K562 (cell line): ENCODE results near the gene PCDHGB2. TPM values are rescaled to one million over a fixed set of nuclear protein-coding genes. Genes with fewer than 3 reads are reported as not detected.
A peak's percentile ranks its signal among the peaks of the same experiment; 100 is the strongest.

ENCODE experiments used
- CCNT2 ChIP-seq: IDR thresholded peaks from 2 replicates; pipeline ENCODE4 v1.6.1; 2011; ENCODE audit warnings: borderline replicate concordance, low read depth, mild to moderate bottlenecking, moderate library complexity, mixed read lengths, low read length; ENCODE audit not compliant: insufficient read length; ENCODE audit errors: extremely low read depth
- GABPA ChIP-seq: fragments of 200-800 bp; sonication (Bioruptor generic); conservative IDR thresholded peaks from 2 replicates; pipeline ENCODE4 v1.6.1; 2016; ENCODE audit warnings: low read depth, missing genetic modification characterization, missing compliant biosample characterization
- HEY1 ChIP-seq: fragments of 250-450 bp; sonication (Bioruptor Pico); IDR thresholded peaks from 2 replicates; pipeline ENCODE4 v1.5.0; 2020; ENCODE audit warnings: mild to moderate bottlenecking, moderate library complexity, borderline replicate concordance
- MTA3 ChIP-seq: fragments of 450-650 bp; formaldehyde crosslinking; IDR thresholded peaks from 2 replicates; pipeline ENCODE4 v1.6.1; 2017; ENCODE audit warnings: mild to moderate bottlenecking, borderline replicate concordance
- SMARCA4 ChIP-seq: fragments of 450-650 bp; IDR thresholded peaks from 2 replicates; pipeline ENCODE4 v1.6.1; 2016
- TARDBP ChIP-seq: fragments of 450-650 bp; IDR thresholded peaks from 2 replicates; pipeline ENCODE4 v1.6.1; 2016
- ZNF124 ChIP-seq: sonication (generic); formaldehyde crosslinking; IDR thresholded peaks from 2 replicates; pipeline ENCODE4 v1.8.1; 2022; ENCODE audit warnings: missing genetic modification reagents
- polyA plus RNA-seq, 8 experiments: library from polyadenylated mRNA; depleted of rRNA in 4 of 8; stranded (reverse) in 5 of 8; unstranded in 3 of 8; fragments of >200 nt; fragmentation: Nextera tagmentation in 2 of 8; fragmentation: Illumina TruSeq in 1 of 8; extraction: Ambion mirVana in 2 of 8; extraction: Trizol in 1 of 8; gene quantifications; 2 replicates each; pipeline versions ENCODE4 v1.2.1 to v1.2.3, GENCODE V29; 2011 to 2014; ENCODE audit warnings: inconsistent platforms in 1 of 8, missing spikeins in 1 of 8
- total RNA-seq, 7 experiments: library from RNA; depleted of rRNA in 6 of 7; stranded (reverse); fragments of >200 nt in 6 of 7; fragmentation: Illumina TruSeq in 2 of 7; extraction: Trizol in 2 of 7; gene quantifications; 2 replicates each; pipeline versions ENCODE4 v1.2.1 to v1.2.3, GENCODE V29; 2011 to 2021; ENCODE audit warnings: low replicate concordance in 1 of 7
- TF ChIP-seq, protein P1 (sequence below): fragments of 450-650 bp; IDR thresholded peaks from 2 replicates; pipeline ENCODE4 v1.6.1; 2016; ENCODE audit warnings: antibody characterized with exemption
- TF ChIP-seq, protein P2 (sequence below), 2 experiments: fragments of 450-650 bp; conservative IDR thresholded peaks; 2 replicates each; pipeline ENCODE4 v1.6.1; 2017; ENCODE audit warnings: mild to moderate bottlenecking in 2 of 2, moderate library complexity in 2 of 2
- TF ChIP-seq, protein P3 (sequence below): sonication (generic); formaldehyde crosslinking; IDR thresholded peaks from 2 replicates; pipeline ENCODE4 v1.8.1; 2023; ENCODE audit warnings: mild to moderate bottlenecking, missing genetic modification reagents, moderate library complexity
- TF ChIP-seq, protein P4 (sequence below): fragments of 200-800 bp; sonication (Bioruptor generic); IDR thresholded peaks from 2 replicates; pipeline ENCODE4 v1.6.1; 2017; ENCODE audit warnings: missing genetic modification characterization, missing compliant biosample characterization
- TF ChIP-seq, protein P5 (sequence below): IDR thresholded peaks from 2 replicates; pipeline ENCODE4 v1.6.1; 2011; ENCODE audit warnings: borderline replicate concordance, low read depth, mild to moderate bottlenecking, moderate library complexity, low read length; ENCODE audit not compliant: insufficient read depth, poor library complexity, severe bottlenecking

PCDHGB2 gene
- total and polyA plus RNA-seq, 9 of the 15 experiments (the other 6 are each of a cell fraction or from before 2014, with no cell fraction given), result 0.06 to 0.54 (median 0.29) TPM; not detected in 1

DNA sequence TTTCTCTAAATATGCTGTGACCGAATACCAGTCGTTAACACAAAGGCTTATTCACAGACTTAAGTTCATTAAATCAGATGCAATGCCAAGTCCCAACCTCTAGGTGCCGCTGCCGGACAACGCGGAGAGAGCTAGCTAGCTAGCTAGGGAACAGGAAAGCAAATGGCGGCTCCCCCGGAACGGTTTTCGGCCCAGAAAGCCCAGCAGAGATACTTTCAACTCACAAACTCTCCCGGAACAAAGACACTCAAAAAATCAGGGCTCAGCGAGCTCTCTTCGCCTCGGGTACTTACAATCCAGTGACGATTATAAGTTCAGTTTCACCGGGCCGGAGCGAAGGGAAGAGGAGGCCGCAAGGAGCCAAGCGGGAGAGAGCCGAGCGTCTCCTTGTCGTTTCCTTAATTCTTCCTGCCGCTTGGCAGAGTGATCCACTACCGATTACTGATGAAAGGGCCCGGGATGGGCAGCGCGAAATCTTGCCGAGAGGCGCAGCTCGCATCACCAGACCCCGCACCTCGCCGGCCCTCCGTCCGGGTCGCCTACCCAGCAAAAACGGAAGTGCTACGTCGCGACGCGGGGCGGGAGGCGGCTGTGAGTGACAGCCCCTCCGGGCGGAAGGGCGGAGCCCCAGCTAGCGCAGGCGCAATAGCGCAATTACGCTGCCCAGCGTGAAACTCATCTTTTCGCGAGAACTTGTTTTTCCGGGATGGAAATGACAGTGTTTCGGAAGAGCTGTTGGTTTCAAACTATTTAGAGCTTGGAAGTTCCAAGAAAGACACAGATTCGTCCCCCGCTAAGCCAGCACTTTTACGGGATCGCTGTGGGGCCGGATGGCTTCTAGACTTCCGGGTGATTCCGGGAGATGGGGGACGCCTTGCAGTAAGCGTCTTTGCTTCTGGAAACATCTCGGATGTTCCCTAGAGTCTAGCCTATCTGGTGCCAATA, 39.3 kb upstream of the PCDHGB2 start, which contains the start of gene TAF7 (continued):
- TF ChIP-seq, protein P1, sequence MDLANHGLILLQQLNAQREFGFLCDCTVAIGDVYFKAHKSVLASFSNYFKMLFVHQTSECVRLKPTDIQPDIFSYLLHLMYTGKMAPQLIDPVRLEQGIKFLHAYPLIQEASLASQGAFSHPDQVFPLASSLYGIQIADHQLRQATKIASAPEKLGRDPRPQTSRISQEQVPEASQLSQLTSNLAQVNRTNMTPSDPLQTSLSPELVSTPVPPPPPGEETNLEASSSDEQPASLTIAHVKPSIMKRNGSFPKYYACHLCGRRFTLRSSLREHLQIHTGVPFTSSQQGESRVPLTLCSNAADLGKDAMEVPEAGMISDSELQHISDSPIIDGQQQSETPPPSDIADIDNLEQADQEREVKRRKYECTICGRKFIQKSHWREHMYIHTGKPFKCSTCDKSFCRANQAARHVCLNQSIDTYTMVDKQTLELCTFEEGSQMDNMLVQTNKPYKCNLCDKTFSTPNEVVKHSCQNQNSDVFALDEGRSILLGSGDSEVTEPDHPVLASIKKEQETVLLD, result peak; percentile 91
- 0 out of 2 replicates have a peak, but pooled peaks have one; percentile 53 for TF ChIP-seq TARDBP
- TF ChIP-seq SMARCA4, result peak; percentile 88
- TF ChIP-seq MTA3, result 0 out of 2 replicates have a peak, but pooled peaks have one; percentile 47
- TF ChIP-seq, protein P2, sequence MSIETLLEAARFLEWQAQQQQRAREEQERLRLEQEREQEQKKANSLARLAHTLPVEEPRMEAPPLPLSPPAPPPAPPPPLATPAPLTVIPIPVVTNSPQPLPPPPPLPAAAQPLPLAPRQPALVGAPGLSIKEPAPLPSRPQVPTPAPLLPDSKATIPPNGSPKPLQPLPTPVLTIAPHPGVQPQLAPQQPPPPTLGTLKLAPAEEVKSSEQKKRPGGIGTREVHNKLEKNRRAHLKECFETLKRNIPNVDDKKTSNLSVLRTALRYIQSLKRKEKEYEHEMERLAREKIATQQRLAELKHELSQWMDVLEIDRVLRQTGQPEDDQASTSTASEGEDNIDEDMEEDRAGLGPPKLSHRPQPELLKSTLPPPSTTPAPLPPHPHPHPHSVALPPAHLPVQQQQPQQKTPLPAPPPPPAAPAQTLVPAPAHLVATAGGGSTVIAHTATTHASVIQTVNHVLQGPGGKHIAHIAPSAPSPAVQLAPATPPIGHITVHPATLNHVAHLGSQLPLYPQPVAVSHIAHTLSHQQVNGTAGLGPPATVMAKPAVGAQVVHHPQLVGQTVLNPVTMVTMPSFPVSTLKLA (conservative IDR thresholded peaks at IDR 0.05), result peak in 1 of 2 experiments; percentile 35; a peak in 1 of 4 replicates
- TF ChIP-seq CCNT2, result peak; percentile 38
- peak; percentile 95 for TF ChIP-seq GABPA (tag)
- TF ChIP-seq, protein P3, sequence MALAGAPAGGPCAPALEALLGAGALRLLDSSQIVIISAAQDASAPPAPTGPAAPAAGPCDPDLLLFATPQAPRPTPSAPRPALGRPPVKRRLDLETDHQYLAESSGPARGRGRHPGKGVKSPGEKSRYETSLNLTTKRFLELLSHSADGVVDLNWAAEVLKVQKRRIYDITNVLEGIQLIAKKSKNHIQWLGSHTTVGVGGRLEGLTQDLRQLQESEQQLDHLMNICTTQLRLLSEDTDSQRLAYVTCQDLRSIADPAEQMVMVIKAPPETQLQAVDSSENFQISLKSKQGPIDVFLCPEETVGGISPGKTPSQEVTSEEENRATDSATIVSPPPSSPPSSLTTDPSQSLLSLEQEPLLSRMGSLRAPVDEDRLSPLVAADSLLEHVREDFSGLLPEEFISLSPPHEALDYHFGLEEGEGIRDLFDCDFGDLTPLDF (CRISPR knock-in tag), result peak; percentile 47; the same call in 1 of the 2 replicates
- 0 out of 2 replicates have a peak, but pooled peaks have one; percentile 38 for TF ChIP-seq HEY1 (CRISPR knock-in tag)
- TF ChIP-seq, protein P4, sequence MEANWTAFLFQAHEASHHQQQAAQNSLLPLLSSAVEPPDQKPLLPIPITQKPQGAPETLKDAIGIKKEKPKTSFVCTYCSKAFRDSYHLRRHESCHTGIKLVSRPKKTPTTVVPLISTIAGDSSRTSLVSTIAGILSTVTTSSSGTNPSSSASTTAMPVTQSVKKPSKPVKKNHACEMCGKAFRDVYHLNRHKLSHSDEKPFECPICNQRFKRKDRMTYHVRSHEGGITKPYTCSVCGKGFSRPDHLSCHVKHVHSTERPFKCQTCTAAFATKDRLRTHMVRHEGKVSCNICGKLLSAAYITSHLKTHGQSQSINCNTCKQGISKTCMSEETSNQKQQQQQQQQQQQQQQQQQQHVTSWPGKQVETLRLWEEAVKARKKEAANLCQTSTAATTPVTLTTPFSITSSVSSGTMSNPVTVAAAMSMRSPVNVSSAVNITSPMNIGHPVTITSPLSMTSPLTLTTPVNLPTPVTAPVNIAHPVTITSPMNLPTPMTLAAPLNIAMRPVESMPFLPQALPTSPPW (CRISPR knock-in tag), result peak; percentile 49; the same call in 1 of the 2 replicates
- TF ChIP-seq, protein P5, sequence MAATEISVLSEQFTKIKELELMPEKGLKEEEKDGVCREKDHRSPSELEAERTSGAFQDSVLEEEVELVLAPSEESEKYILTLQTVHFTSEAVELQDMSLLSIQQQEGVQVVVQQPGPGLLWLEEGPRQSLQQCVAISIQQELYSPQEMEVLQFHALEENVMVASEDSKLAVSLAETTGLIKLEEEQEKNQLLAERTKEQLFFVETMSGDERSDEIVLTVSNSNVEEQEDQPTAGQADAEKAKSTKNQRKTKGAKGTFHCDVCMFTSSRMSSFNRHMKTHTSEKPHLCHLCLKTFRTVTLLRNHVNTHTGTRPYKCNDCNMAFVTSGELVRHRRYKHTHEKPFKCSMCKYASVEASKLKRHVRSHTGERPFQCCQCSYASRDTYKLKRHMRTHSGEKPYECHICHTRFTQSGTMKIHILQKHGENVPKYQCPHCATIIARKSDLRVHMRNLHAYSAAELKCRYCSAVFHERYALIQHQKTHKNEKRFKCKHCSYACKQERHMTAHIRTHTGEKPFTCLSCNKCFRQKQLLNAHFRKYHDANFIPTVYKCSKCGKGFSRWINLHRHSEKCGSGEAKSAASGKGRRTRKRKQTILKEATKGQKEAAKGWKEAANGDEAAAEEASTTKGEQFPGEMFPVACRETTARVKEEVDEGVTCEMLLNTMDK, result peak; percentile 83
- TF ChIP-seq ZNF124 (CRISPR knock-in tag), result no peak
